ENCODE data around the gene TRUB2. TPM values are rescaled to one million over a fixed set of nuclear protein-coding genes. Genes with fewer than 3 reads are reported as not detected.

TRUB2 gene
- total RNA-seq, 1 experiment from 2014 or later = 42.1 TPM

- Histone ChIP-seq H3K36me3 (ENCODE audit: control insufficient read depth in 1 of 2, insufficient read depth in 2 of 2, low read length in 2 of 2) (peaks cover 7 to 8% of the 10 kb centered on the region in 2 experiments; a peak in 2 of 4 replicates), H3K27me3 (ENCODE audit: insufficient read depth, low read length) (no peaks in the 10 kb centered on the region), H3K4me1 (ENCODE audit: control insufficient read depth in 1 of 2, insufficient read depth in 2 of 2, low read length in 2 of 2) (peaks cover 22 to 41% of the 10 kb centered on the region in 2 experiments), H3K9me3 (ENCODE audit: control insufficient read depth in 1 of 2, insufficient read depth in 1 of 2, low read depth in 1 of 2, low read length in 2 of 2) (no peaks in the 10 kb centered on the region), H4K20me1 (ENCODE audit: insufficient read depth) (no peaks in the 10 kb centered on the region), H3K4me3 (replicated peaks in 1 of 2; ENCODE audit: low read depth in 1 of 2, low read length in 2 of 2) (peak overlapping the region; percentile 93 to 99; a peak in 3 of 4 replicates), H3K4me2 (ENCODE audit: low read length) (peak overlapping the region; percentile 99), H2AFZ (ENCODE audit: low read depth, low read length, poor library complexity, severe bottlenecking) (no peak overlapping the region), H3K9me2 (ENCODE audit: insufficient read depth) (no peaks in the 10 kb centered on the region), H3K27ac (ENCODE audit: low read depth, low read length) (no peak overlapping the region), H3K79me2 (ENCODE audit: insufficient read depth, low read length) (peaks cover 23% of the 10 kb centered on the region), H3K9ac (ENCODE audit: low read length) (no peak overlapping the region; the same call in 1 of the 2 replicates)
- ChIA-PET CTCF (interaction anchor here (1.4 kb wide), 1 partner anchor 19 kb away, joined by 3 read pairs; no protein-coding TSS in a partner anchor), POLR2A (no interaction called here), RAD21 (ENCODE audit: low non-redundant PET in 1 of 2, low total read pairs in 2 of 2, uncharacterized antibody in 2 of 2, unreplicated experiment in 2 of 2) (no interaction called here)
- TF ChIP-seq CTCF (IDR thresholded peaks at IDR 0.05 in 2 of 3, conservative IDR thresholded peaks at IDR 0.05 in 1 of 3; ENCODE audit: borderline replicate concordance in 1 of 3, insufficient read depth in 1 of 3, low read depth in 2 of 3, low read length in 2 of 3) (no peak), CEBPB (IDR thresholded peaks at IDR 0.05; ENCODE audit: low read depth) (no peak), POLR2AphosphoS5 (IDR thresholded peaks at IDR 0.05; ENCODE audit: low read depth, low read length) (no peak), EGR1 (IDR thresholded peaks at IDR 0.05; ENCODE audit: low read depth) (no peak), EZH2 (IDR thresholded peaks at IDR 0.05) (no peak), FOSL1 (IDR thresholded peaks at IDR 0.05; ENCODE audit: low read depth) (no peak), ZNF274 (IDR thresholded peaks at IDR 0.05; ENCODE audit: low read depth, low read length) (no peak), RAD21 (IDR thresholded peaks at IDR 0.05; ENCODE audit: low read depth) (no peak), JUND (IDR thresholded peaks at IDR 0.05) (no peak), ATF3 (IDR thresholded peaks at IDR 0.05) (no peak), EZH2phosphoT487 (IDR thresholded peaks at IDR 0.05; ENCODE audit: borderline replicate concordance) (no peak), ZBTB33 (IDR thresholded peaks at IDR 0.05; ENCODE audit: extremely low read depth, insufficient replicate concordance, low read length) (no peak), SRF (IDR thresholded peaks at IDR 0.05; ENCODE audit: low read depth) (no peak), ZFX (IDR thresholded peaks at IDR 0.05) (no peak), MAX (IDR thresholded peaks at IDR 0.05) (no peak), SIN3A (IDR thresholded peaks at IDR 0.05; ENCODE audit: low read depth) (no peak)
- no TSS peak for BruUV-seq (replicated peaks)
- intact Hi-C loops (cut with micrococcal nuclease) = no loop called here
- no peak for ATAC-seq
- no peak for DNase-seq (ENCODE audit: low read depth, low spot score)
Measured at GRCh38 chr9:128274245-128274644, 48.0 kb downstream of the TRUB2 start.

Data from HCT116 (cell line).